IPS-20b (cell line): ENCODE measurements around the gene PTPRN2.

ENCODE experiments used
- H3K27ac ChIP-seq: one replicate; pipeline ENCODE4 v1.5.1; 2013; ENCODE audit warnings: low read length
- H3K27me3 ChIP-seq: 2 replicates; pipeline ENCODE4 v1.6.1; 2013; ENCODE audit warnings: mild to moderate bottlenecking, low read length, inconsistent platforms; ENCODE audit not compliant: insufficient read depth
- H3K36me3 ChIP-seq: 2 replicates; pipeline ENCODE4 v1.6.1; 2013; ENCODE audit warnings: low read depth, mild to moderate bottlenecking, inconsistent platforms, low read length, moderate library complexity; ENCODE audit not compliant: insufficient read depth
- H3K4me1 ChIP-seq: 2 replicates; pipeline ENCODE4 v1.6.1; 2013; ENCODE audit warnings: mild to moderate bottlenecking, control low read depth, inconsistent platforms, low read length, moderate library complexity; ENCODE audit not compliant: insufficient read depth
- H3K4me3 ChIP-seq: 2 replicates; pipeline ENCODE4 v1.5.1; 2013; ENCODE audit warnings: mild to moderate bottlenecking, low read length, inconsistent platforms
- H3K9ac ChIP-seq: 2 replicates; pipeline ENCODE4 v1.6.1; 2013; ENCODE audit warnings: low read depth, mild to moderate bottlenecking, inconsistent platforms, low read length, moderate library complexity
- H3K9me3 ChIP-seq: 2 replicates; pipeline ENCODE4 v1.6.1; 2013; ENCODE audit warnings: mild to moderate bottlenecking, low read depth, low read length, inconsistent platforms; ENCODE audit not compliant: insufficient read depth

The PTPRN2 gene

GRCh38 chr7:157523766-157524421, 1063.7 kb downstream of the PTPRN2 start:
- Histone ChIP-seq H3K27me3 (no peaks in the 10 kb centered on the region), H3K9me3 (peaks cover 37% of the 10 kb centered on the region), H3K4me3 (no peak overlapping the region), H3K4me1 (no peaks in the 10 kb centered on the region), H3K27ac (no peak overlapping the region), H3K36me3 (no peaks in the 10 kb centered on the region), H3K9ac (no peak overlapping the region)

GRCh38 chr7:157523371-157523765, 1064.3 kb downstream of the PTPRN2 start:
- Histone ChIP-seq H3K27me3 (no peaks in the 10 kb centered on the region), H3K4me3 (no peak overlapping the region), H3K9ac (no peak overlapping the region), H3K9me3 (peaks cover 42% of the 10 kb centered on the region), H3K4me1 (no peaks in the 10 kb centered on the region), H3K36me3 (no peaks in the 10 kb centered on the region), H3K27ac (no peak overlapping the region)

GRCh38 chr7:157522954-157523353, 1064.7 kb downstream of the PTPRN2 start:
- Histone ChIP-seq H3K36me3 (no peaks in the 10 kb centered on the region), H3K9ac (no peak overlapping the region), H3K27me3 (no peaks in the 10 kb centered on the region), H3K4me1 (no peaks in the 10 kb centered on the region), H3K9me3 (peaks cover 45% of the 10 kb centered on the region), H3K27ac (no peak overlapping the region), H3K4me3 (no peak overlapping the region)

GRCh38 chr7:157522189-157522588, 1065.4 kb downstream of the PTPRN2 start:
- H3K9ac ChIP-seq = no peak overlapping the region
- H3K27ac ChIP-seq = no peak overlapping the region
- H3K9me3 ChIP-seq = peaks cover 49% of the 10 kb centered on the region
- no peak overlapping the region for H3K4me3 ChIP-seq
- H3K36me3 ChIP-seq = no peaks in the 10 kb centered on the region
- no peaks in the 10 kb centered on the region for H3K4me1 ChIP-seq
- no peaks in the 10 kb centered on the region for H3K27me3 ChIP-seq

GRCh38 chr7:157521752-157522151, 1065.9 kb downstream of the PTPRN2 start:
- Histone ChIP-seq H3K4me1 (no peaks in the 10 kb centered on the region), H3K27me3 (no peaks in the 10 kb centered on the region), H3K36me3 (no peaks in the 10 kb centered on the region), H3K4me3 (no peak overlapping the region), H3K9me3 (peaks cover 49% of the 10 kb centered on the region), H3K9ac (no peak overlapping the region), H3K27ac (no peak overlapping the region)

- Histone ChIP-seq H3K27ac (no peak overlapping the region), H3K4me3 (no peak overlapping the region), H3K36me3 (no peaks in the 10 kb centered on the region), H3K9me3 (peaks cover 50% of the 10 kb centered on the region), H3K4me1 (no peaks in the 10 kb centered on the region), H3K9ac (no peak overlapping the region), H3K27me3 (no peaks in the 10 kb centered on the region)
Observed at GRCh38 chr7:157521061-157521731, 1066.4 kb downstream of the PTPRN2 start.

GRCh38 chr7:157520249-157520648, 1067.4 kb downstream of the PTPRN2 start:
- H3K9me3 ChIP-seq = peaks cover 45% of the 10 kb centered on the region
- H3K27ac ChIP-seq = no peak overlapping the region
- no peaks in the 10 kb centered on the region for H3K36me3 ChIP-seq
- H3K4me1 ChIP-seq = no peaks in the 10 kb centered on the region
- H3K4me3 ChIP-seq = no peak overlapping the region
- no peak overlapping the region for H3K9ac ChIP-seq
- no peaks in the 10 kb centered on the region for H3K27me3 ChIP-seq

- Histone ChIP-seq H3K36me3 (no peaks in the 10 kb centered on the region), H3K27me3 (no peaks in the 10 kb centered on the region), H3K9me3 (peaks cover 44% of the 10 kb centered on the region), H3K4me1 (no peaks in the 10 kb centered on the region), H3K9ac (no peak overlapping the region), H3K27ac (no peak overlapping the region), H3K4me3 (no peak overlapping the region)
Observed at GRCh38 chr7:157519798-157520244, 1067.8 kb downstream of the PTPRN2 start.

- H3K27me3 ChIP-seq = no peaks in the 10 kb centered on the region
- no peaks in the 10 kb centered on the region for H3K4me1 ChIP-seq
- H3K9me3 ChIP-seq = peaks cover 43% of the 10 kb centered on the region
- no peak overlapping the region for H3K4me3 ChIP-seq
- H3K36me3 ChIP-seq = no peaks in the 10 kb centered on the region
- no peak overlapping the region for H3K9ac ChIP-seq
- H3K27ac ChIP-seq = no peak overlapping the region
Observed at GRCh38 chr7:157519246-157519645, 1068.4 kb downstream of the PTPRN2 start.

- Histone ChIP-seq H3K9ac (no peak overlapping the region), H3K4me3 (no peak overlapping the region), H3K27ac (no peak overlapping the region), H3K9me3 (peaks cover 44% of the 10 kb centered on the region), H3K4me1 (no peaks in the 10 kb centered on the region), H3K36me3 (no peaks in the 10 kb centered on the region), H3K27me3 (no peaks in the 10 kb centered on the region)
Observed at GRCh38 chr7:157518514-157519175, 1069.0 kb downstream of the PTPRN2 start.

- Histone ChIP-seq H3K4me3 (no peak overlapping the region), H3K27ac (no peak overlapping the region), H3K27me3 (no peaks in the 10 kb centered on the region), H3K4me1 (no peaks in the 10 kb centered on the region), H3K9ac (no peak overlapping the region), H3K36me3 (no peaks in the 10 kb centered on the region), H3K9me3 (peaks cover 40% of the 10 kb centered on the region)
Observed at GRCh38 chr7:157517782-157518513, 1069.7 kb downstream of the PTPRN2 start.
